Muscle of leg (tissue), 16 donors: ENCODE measurements around the gene DNAJC5. TPM values are rescaled to one million over a fixed set of nuclear protein-coding genes. Genes with fewer than 3 reads are reported as not detected.
A peak's percentile ranks its signal among the peaks of the same experiment; 100 is the strongest.
"Not testable (repeated sequence)": the region's sequence is repeated elsewhere in the genome, so short reads cannot be mapped to it uniquely, and the experiment has no call there.

Source experiments
- DNase-seq: peaks from one replicate; pipeline ENCODE4 v3.0.0; 2013
- H3K27ac ChIP-seq: one replicate; pipeline ENCODE4 v1.5.1; 2013; ENCODE audit warnings: mild to moderate bottlenecking, low read length, control low read depth
- H3K27me3 ChIP-seq: one replicate; pipeline ENCODE4 v1.6.1; 2013; ENCODE audit warnings: low read length; ENCODE audit not compliant: control insufficient read depth, insufficient read depth
- H3K36me3 ChIP-seq: one replicate; pipeline ENCODE4 v1.6.1; 2013; ENCODE audit warnings: low read length; ENCODE audit not compliant: control insufficient read depth, insufficient read depth
- H3K4me1 ChIP-seq: one replicate; pipeline ENCODE4 v1.6.1; 2013; ENCODE audit warnings: low read length; ENCODE audit not compliant: control insufficient read depth, insufficient read depth
- H3K4me3 ChIP-seq: one replicate; pipeline ENCODE4 v1.5.1; 2013; ENCODE audit warnings: low read length, control low read depth
- H3K9me3 ChIP-seq: replicated peaks from 2 replicates; pipeline ENCODE4 v1.6.1; 2013; ENCODE audit warnings: low read depth, low read length; ENCODE audit not compliant: control insufficient read depth
- WGBS: methylation state at CpG from one replicate; pipeline ENCODE4 v1.1.5; 2013; ENCODE audit warnings: missing lambda C conversion rate; ENCODE audit not compliant: insufficient coverage; 5-methylcytosine and 5-hydroxymethylcytosine counted together
- long read RNA-seq, 11 donors: transcript quantifications; one replicate each; lab custom pipeline, GENCODE V29; 2026
- polyA plus RNA-seq, 8 donors: library from polyadenylated mRNA; unstranded; fragments of 120-200 nt; gene quantifications; one replicate each; pipeline versions ENCODE4 v1.2.1 to v1.2.3, GENCODE V29; 2013; ENCODE audit warnings: inconsistent platforms in 1 of 8, low replicate concordance in 1 of 8; ENCODE audit not compliant: insufficient read length in 8 of 8, insufficient read depth in 1 of 8
- total RNA-seq: library from RNA; stranded (reverse); fragments of 120-200 nt; gene quantifications from one replicate; pipeline ENCODE4 v1.2.4, GENCODE V29; 2013

The DNAJC5 gene
- total RNA-seq (29.7 TPM), polyA plus RNA-seq (10 to 100 TPM; 26.8 to 37.9 (median 32.4) TPM)
- long read RNA-seq, donor 1, full-length matches to known transcripts, result 8 of 18 reads
- long read RNA-seq, donor 1, partial matches to known transcripts, result 10 of 18 reads
- long read RNA-seq, donor 1, other reads (novel, unspliced or antisense), result 0 of 18 reads
- long read RNA-seq, donor 2, full-length matches to known transcripts, result 2 of 2 reads
- long read RNA-seq, donor 2, partial matches to known transcripts, result 0 of 2 reads
- long read RNA-seq, donor 2, other reads (novel, unspliced or antisense), result 0 of 2 reads
- long read RNA-seq, donor 3, full-length matches to known transcripts, result 11 of 11 reads
- long read RNA-seq, donor 3, partial matches to known transcripts, result 0 of 11 reads
- long read RNA-seq, donor 3, other reads (novel, unspliced or antisense), result 0 of 11 reads
- long read RNA-seq, donor 4, full-length matches to known transcripts, result 13 of 37 reads
- long read RNA-seq, donor 4, partial matches to known transcripts, result 24 of 37 reads
- long read RNA-seq, donor 4, other reads (novel, unspliced or antisense), result 0 of 37 reads
- long read RNA-seq, donor 5, full-length matches to known transcripts, result 22 of 53 reads
- long read RNA-seq, donor 5, partial matches to known transcripts, result 31 of 53 reads
- long read RNA-seq, donor 5, other reads (novel, unspliced or antisense), result 0 of 53 reads
- long read RNA-seq, donor 6, full-length matches to known transcripts, result 17 of 17 reads
- long read RNA-seq, donor 6, partial matches to known transcripts, result 0 of 17 reads
- long read RNA-seq, donor 6, other reads (novel, unspliced or antisense), result 0 of 17 reads
- long read RNA-seq, donor 7, full-length matches to known transcripts, result 19 of 24 reads
- long read RNA-seq, donor 7, partial matches to known transcripts, result 5 of 24 reads
- long read RNA-seq, donor 7, other reads (novel, unspliced or antisense), result 0 of 24 reads
- long read RNA-seq, donor 8, full-length matches to known transcripts, result 9 of 43 reads
- long read RNA-seq, donor 8, partial matches to known transcripts, result 34 of 43 reads
- long read RNA-seq, donor 8, other reads (novel, unspliced or antisense), result 0 of 43 reads
- long read RNA-seq, donor 9, full-length matches to known transcripts, result 15 of 15 reads
- long read RNA-seq, donor 9, partial matches to known transcripts, result 0 of 15 reads
- long read RNA-seq, donor 9, other reads (novel, unspliced or antisense), result 0 of 15 reads
- long read RNA-seq, donor 10, full-length matches to known transcripts, result 12 of 43 reads
- long read RNA-seq, donor 10, partial matches to known transcripts, result 31 of 43 reads
- long read RNA-seq, donor 10, other reads (novel, unspliced or antisense), result 0 of 43 reads
- long read RNA-seq, donor 11, full-length matches to known transcripts, result 13 of 13 reads
- long read RNA-seq, donor 11, partial matches to known transcripts, result 0 of 13 reads
- long read RNA-seq, donor 11, other reads (novel, unspliced or antisense), result 0 of 13 reads

GRCh38 chr20:63894358-63895201 is at the start of gene DNAJC5:
Gene DNAJC5, plus strand, starts transcription at chr20:63895126. Its CDS starts 33,220 bp downstream, at chr20:63928346.
- H3K4me1 ChIP-seq, result peaks cover 22% of the 10 kb centered on the region
- H3K4me3 ChIP-seq, result peak within 1 kb of the TSS; percentile 57
- no peaks in the 10 kb centered on the region for H3K27me3 ChIP-seq
- peak; percentile 97 for DNase-seq
- H3K36me3 ChIP-seq, result peaks cover 28% of the 10 kb centered on the region
- under 1% methylated on average over 77 of the region's 82 CpGs for WGBS
- H3K27ac ChIP-seq, result peak within 1 kb of the TSS; percentile 84
- no peaks in the 10 kb centered on the region for H3K9me3 ChIP-seq

GRCh38 chr20:63846128-63846771 is 48.7 kb upstream of the DNAJC5 start:
- peak; percentile 96 for DNase-seq
- no peaks in the 10 kb centered on the region for H3K36me3 ChIP-seq
- H3K27ac ChIP-seq, result peak overlapping the region; percentile 93
- WGBS, result 0% methylated on average over 16 of the region's 24 CpGs
- no peaks in the 10 kb centered on the region for H3K9me3 ChIP-seq
- peaks cover 46% of the 10 kb centered on the region for H3K4me1 ChIP-seq
- H3K27me3 ChIP-seq, result no peaks in the 10 kb centered on the region
- H3K4me3 ChIP-seq, result peak overlapping the region; percentile 34

GRCh38 chr20:63846888-63847236 is 48.1 kb upstream of the DNAJC5 start:
- no CpG with 5 or more reads among the region's 3 CpGs for WGBS
- Histone ChIP-seq H3K4me1 (peaks cover 46% of the 10 kb centered on the region), H3K27me3 (no peaks in the 10 kb centered on the region), H3K36me3 (no peaks in the 10 kb centered on the region), H3K9me3 (no peaks in the 10 kb centered on the region), H3K4me3 (no peak overlapping the region), H3K27ac (peak overlapping the region; percentile 93)
- no peak for DNase-seq

- no peak overlapping the region for H3K4me3 ChIP-seq
- H3K27me3 ChIP-seq, result no peaks in the 10 kb centered on the region
- peaks cover 50% of the 10 kb centered on the region for H3K4me1 ChIP-seq
- peak overlapping the region; percentile 93 for H3K27ac ChIP-seq
- H3K9me3 ChIP-seq, result no peaks in the 10 kb centered on the region
- DNase-seq, result peak; percentile 75
- WGBS, result no CpG with 5 or more reads among the region's 16 CpGs
- H3K36me3 ChIP-seq, result no peaks in the 10 kb centered on the region
These were observed 47.5 kb upstream of the DNAJC5 start for GRCh38 chr20:63847237-63848002.

GRCh38 chr20:63848003-63848911 is 46.7 kb upstream of the DNAJC5 start:
- Histone ChIP-seq H3K27ac (peak overlapping the region; percentile 93), H3K4me3 (no peak overlapping the region), H3K36me3 (no peaks in the 10 kb centered on the region), H3K9me3 (no peaks in the 10 kb centered on the region), H3K4me1 (peaks cover 52% of the 10 kb centered on the region), H3K27me3 (no peaks in the 10 kb centered on the region)
- no peak for DNase-seq
- 46% methylated on average over 18 of the region's 28 CpGs for WGBS

- Histone ChIP-seq H3K27me3 (no peaks in the 10 kb centered on the region), H3K9me3 (no peaks in the 10 kb centered on the region), H3K4me1 (peaks cover 59% of the 10 kb centered on the region), H3K36me3 (no peaks in the 10 kb centered on the region), H3K27ac (no peak overlapping the region), H3K4me3 (no peak overlapping the region)
- DNase-seq, result no peak
- WGBS, result 71% methylated on average over 18 of the region's 27 CpGs
These were observed 44.0 kb upstream of the DNAJC5 start for GRCh38 chr20:63850689-63851547.

- H3K27me3 ChIP-seq, DNase-seq, H3K4me3 ChIP-seq, H3K9me3 ChIP-seq, H3K27ac ChIP-seq, H3K36me3 ChIP-seq: not testable (repeated sequence)
- peaks cover 58% of the 10 kb centered on the region for H3K4me1 ChIP-seq
- WGBS, result 65% methylated on average over 4 of the region's 14 CpGs
These were observed 43.4 kb upstream of the DNAJC5 start for GRCh38 chr20:63851548-63851943.
